GM13976 (cell line): ENCODE data around the gene ARHGAP23.

Experiments used
- DNase-seq: peaks from one replicate; pipeline ENCODE4 v3.0.0; 2012; ENCODE audit warnings: low spot score
- CTCF ChIP-seq: IDR thresholded peaks from 2 replicates; pipeline ENCODE4 v1.5.1; 2012; ENCODE audit warnings: borderline replicate concordance, mild to moderate bottlenecking; ENCODE audit not compliant: insufficient read depth; ENCODE audit errors: extremely low read depth, missing control alignments, control extremely low read depth
- in situ Hi-C: fragments of 300-500 bp; cut with MboI; formaldehyde crosslinking; loops from one replicate; pipeline ENCODE4 v1.12.0; 2022; ENCODE audit warnings: low sequenced_read_pairs, mixed read lengths, inconsistent platforms; ENCODE audit not compliant: unreplicated experiment

ARHGAP23 gene

GRCh38 chr17:38561416-38562214 lies 133.4 kb downstream of the ARHGAP23 start:
- in situ Hi-C loops = no loop called here
- TF ChIP-seq CTCF = no peak
- DNase-seq = no peak
